HG03095 (cell line): Measurements from ENCODE around the gene CNTN2.

Source experiments
- ATAC-seq: cut with Tn5 transposase; IDR thresholded peaks from one replicate; pipeline ENCODE4 v1.9.1; 2021; ENCODE audit warnings: moderate library complexity; ENCODE audit not compliant: unreplicated experiment

The CNTN2 gene

GRCh38 chr1:205071801-205072200 lies 28.8 kb downstream of the CNTN2 start:
- ATAC-seq = no peak

GRCh38 chr1:205072286-205072685 lies 29.3 kb downstream of the CNTN2 start:
- ATAC-seq = no peak

GRCh38 chr1:205072881-205073280 lies 29.9 kb downstream of the CNTN2 start:
- no peak for ATAC-seq

GRCh38 chr1:205073511-205073910 lies 30.5 kb downstream of the CNTN2 start:
- ATAC-seq = no peak

GRCh38 chr1:205074084-205074483 lies 31.1 kb downstream of the CNTN2 start:
- ATAC-seq = no peak

DNA sequence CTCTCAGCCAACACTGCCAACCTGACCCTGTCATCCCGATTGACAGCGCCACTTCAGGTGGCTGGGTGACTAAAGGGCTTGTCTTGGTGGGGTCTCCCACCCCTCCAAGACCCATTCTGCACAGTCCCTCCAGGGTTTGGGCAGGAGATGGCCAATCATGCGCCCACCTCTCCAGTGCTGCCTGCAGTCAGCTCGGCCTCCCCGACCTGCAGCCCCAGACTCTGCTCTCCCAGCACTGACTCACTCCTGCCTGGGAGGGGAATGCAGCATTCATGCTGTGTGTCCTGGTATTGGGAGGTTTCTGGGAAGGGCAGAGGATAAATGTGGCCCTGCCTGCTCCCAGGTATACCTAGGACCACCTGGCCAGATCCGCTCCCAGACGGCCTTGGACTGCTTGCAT lies 31.5 kb downstream of the CNTN2 start:
- ATAC-seq = no peak

DNA sequence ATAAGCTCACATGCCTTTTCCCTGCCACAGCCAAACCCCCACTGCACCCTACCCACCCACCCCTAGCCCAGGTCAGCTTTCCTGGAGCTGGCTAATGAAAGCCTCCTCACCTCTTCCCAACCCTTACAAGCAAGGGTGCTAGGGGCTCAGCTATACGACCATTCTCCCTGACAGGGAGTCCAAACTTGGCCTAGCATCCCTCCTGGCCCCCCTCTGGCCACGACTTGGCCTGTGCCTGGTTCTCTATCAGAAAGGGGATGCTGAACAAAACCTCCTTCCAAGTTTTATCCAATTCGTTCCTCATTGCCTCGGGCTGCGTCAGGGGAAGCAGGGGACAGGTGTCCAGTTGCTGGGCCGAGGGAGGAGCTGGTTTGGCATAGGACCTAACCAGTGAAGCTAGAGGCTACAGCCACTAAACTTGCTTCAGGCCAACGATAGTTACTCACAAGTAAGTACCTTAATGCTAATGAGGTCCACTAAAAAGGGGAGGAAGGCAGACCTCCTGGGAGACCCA lies 32.7 kb downstream of the CNTN2 start:
- no peak for ATAC-seq

DNA sequence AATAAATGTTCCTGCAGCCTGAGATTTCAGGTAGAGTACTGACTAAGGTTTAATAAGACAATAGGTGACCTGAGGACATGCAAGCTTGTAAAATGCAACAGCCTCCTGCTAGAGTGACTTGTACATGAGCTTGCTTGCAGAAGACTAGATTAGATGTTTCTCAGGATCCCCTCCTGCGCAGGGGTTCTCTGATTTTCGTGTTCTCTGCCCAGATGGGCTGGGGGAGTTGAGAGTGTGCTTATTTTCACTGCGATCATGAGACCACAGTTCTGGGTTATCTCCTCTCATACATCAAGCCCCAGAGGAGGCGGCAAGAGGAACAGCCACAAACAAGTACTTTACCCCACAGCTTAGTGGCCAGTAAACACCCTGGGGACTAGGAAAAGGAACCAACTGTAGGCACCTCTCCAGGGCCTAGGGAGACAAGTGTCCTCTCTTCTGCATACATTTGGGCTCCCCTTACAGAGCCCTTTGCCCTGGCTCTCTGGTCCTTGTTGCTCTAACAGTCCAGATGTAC lies 33.3 kb downstream of the CNTN2 start:
- ATAC-seq = no peak

DNA sequence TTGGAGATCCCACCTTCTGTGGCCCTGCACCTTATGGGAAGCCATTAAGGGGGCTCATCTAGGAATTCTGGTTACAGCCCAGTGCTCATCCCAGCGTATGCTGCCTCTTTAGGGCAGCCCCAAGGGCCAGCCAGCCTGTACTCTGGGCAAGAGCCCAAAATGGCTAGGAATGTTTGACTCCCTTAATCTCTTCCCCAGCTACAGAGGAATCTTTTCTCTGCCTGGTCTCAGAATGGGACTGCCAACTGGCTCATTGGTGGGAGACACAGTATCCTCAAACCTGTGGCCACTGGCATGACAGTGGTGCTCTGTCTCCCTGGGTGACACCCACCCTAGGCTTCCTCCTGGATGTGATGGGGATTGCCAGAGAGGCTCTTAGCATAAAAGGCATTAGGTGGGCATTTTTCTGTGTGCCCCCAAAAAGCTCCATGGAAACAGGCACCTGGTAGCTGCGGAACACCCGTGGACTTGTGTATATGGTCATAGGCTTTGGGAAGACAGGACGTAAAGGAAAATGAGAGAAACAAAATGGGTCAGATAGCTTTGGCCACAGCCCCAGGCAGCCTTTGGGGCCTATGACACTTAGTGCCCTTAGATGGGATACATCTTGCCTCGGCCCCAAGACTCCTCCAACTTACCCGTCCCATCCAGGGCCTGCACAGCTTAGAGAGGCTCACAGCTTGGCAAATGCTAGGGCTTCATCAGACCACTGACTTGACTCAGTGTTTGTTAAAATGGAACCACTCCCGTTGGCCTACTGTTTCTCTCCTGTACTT lies 34.3 kb downstream of the CNTN2 start:
- ATAC-seq = no peak

DNA sequence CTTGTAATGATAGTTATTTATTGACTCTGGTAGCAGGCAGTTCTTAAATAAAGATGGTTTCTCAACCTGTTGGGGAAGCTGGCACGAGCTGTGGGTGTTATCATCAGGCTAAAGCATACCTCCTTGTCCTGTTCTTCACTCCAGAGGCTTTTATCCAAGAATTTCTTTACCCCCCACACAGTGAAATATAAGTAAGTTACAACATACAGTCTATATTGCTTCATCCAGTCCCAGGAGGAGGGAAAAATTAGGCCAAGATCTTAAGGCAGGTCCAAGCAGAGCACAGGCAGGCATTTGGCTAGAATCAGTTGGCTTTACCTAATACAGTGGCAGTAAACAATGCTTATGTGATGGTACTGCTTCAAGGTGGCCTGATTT lies 34.9 kb downstream of the CNTN2 start:
- ATAC-seq = no peak

DNA sequence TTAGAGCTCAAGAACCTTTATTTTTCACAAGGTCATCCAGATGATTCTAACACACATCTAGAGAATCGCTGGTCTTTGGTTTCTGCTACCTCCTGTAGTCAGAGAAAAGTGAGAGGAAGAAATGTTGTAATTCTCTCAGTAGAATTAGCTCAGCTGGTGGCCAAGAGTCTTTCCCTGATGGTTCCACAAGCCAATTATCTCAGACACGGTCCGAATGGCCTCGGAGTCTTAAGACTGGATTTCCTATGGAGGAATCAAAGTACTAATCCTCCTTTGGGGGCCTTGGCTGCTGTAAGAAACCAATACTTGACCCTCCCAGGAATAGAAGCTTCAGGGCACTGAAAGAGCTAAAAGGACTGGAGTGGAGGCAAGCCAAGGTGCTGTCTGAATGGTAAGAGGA lies 39.4 kb downstream of the CNTN2 start:
- ATAC-seq = no peak

DNA sequence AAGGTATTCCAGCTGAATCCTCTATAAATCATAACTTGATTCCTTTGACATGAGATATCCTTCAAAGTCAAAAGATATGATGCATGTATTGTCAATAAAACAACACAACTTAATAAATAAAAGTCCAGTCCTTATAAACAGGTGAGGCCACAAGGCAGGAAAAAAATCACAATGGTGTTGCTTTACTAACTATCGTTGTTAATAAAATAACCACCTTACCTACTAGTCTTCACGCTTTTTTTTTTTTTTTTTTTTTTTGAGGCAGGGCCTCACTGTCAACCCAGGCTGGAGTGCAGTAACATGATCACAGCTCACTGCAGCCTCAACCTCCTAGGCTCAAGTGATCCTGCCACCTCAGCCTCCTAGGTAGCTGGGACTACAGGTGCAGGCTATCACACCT lies 41.3 kb downstream of the CNTN2 start, which contains the start of gene TMEM81:
TSS of gene TMEM81 (minus strand) at position 101 of the 400 bp plus-strand sequence. CDS start 140 bp downstream, outside the sequence.
- no peak for ATAC-seq

- ATAC-seq = no peak
Observed at GRCh38 chr1:205088341-205088740, 45.3 kb downstream of the CNTN2 start.

DNA sequence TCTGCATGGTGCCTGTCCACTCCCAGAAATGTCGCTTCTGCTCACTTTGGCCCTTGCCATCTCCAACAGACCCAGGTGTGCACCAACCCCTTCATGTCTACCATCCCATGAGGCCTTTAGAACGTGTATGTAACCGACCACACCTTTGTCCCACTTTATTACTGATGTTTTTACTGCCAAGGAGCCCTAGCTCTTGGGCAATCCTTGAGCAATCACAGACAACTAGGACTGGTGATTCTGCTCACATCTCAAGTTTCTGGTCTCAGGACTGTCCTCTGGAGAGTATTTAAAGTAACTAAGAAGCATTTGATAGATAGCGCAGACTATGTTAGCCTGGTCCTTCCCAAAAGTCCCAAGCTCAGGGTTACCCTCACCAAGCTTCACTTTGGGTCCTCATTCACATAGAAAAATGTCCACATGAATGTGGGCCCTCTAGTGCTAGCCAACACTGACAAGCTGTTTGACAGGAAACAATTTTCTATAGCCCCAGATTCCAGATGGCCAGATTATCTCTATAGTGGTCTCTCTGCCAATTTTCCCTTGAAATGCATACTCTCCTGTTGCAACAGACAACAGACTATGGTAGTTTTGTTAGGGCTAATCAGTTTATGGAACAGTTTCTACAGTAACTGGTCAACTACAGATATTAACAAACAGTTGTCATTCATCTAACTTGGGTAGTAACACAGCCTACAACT lies 48.2 kb downstream of the CNTN2 start:
- ATAC-seq = no peak

GRCh38 chr1:205095422-205095821 lies 52.4 kb downstream of the CNTN2 start:
- ATAC-seq = no peak

DNA sequence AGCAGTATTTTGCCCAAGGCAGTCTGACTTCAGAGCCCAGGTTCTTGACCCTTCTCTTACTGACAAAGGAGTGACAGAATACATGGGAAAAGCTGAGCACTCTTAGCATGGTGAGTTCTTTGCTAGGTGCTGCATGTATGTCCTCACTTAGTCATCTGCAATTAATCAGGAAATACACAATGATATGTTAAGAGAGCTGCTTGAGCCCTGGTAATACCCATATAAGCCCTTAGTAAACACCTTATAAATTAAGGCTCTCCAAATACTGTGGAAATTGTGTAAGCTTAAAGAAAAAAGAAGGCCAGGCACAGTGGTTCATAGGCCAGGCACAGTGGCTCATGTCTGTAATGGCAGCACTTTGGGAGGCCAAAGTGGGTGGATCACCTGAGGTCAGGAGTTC lies 55.2 kb downstream of the CNTN2 start:
- ATAC-seq = no peak

DNA sequence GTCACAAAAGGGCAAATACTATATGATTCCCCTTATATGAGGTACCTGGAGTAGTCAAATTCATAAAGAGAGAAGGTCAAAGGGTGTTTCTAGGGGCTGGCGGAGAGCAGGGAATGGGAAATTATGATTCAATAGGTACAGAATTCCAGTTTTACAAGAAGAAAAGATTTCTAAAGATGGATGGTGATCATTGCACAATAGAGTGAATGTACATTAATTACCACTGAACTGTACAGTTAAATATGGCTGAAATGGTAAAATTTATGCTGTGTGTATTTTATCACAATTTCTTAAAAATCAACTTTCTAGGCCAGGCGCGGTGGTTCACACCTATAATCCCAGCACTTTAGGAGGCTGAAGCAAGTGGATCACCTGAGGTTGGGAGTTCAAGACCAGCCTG lies 59.4 kb downstream of the CNTN2 start:
- ATAC-seq = no peak

- ATAC-seq = no peak
Observed at GRCh38 chr1:205107327-205107726, 64.3 kb downstream of the CNTN2 start.

GRCh38 chr1:205108464-205108863 lies 65.5 kb downstream of the CNTN2 start:
- no peak for ATAC-seq

DNA sequence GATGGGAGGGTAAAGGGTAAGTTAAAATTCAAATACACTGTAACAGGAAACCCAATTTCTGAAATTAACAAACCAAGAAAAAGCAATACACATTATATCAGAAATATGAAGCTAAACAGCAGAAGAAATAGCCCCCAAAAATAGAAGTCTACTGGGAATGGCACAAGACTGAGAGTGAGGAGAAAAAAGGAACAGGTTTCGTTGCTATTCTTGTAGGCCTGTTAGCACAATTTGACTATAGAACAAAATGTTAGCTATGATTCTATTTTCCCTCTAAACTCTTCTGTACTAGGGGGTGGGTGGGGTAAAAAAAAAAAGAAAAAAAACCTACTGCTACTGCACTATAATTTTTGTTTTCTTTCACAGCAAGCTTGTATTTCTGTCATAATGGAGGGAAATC lies 66.3 kb downstream of the CNTN2 start:
- no peak for ATAC-seq

DNA sequence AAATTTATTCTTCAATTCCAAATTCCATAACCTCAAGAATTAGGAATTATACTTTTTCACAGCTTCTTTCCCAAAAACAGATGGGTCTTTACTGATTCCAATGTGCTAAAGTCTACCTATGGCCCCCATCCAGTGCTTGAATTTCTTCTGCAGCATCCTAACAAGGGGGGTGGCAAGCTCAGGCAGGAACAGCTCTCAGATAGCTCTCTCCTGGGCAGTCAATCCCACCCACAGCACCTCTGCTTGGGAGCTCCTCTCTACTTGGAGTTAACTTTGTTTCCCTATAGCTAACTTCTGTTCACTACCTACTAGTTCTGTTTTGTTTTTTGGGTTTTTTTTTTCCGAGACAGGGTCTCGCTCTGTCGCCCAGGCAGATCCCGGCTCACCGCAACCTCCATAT lies 66.7 kb downstream of the CNTN2 start:
- ATAC-seq = no peak

- ATAC-seq = no peak
Observed at GRCh38 chr1:205111354-205111753, 68.3 kb downstream of the CNTN2 start.
